ENCODE measurements around the gene CDK5RAP2. TPM values are rescaled to one million over a fixed set of nuclear protein-coding genes. Genes with fewer than 3 reads are reported as not detected.

CDK5RAP2 gene
- total and polyA plus RNA-seq, 10 donors = 19.5 to 93.7 (median 61.9) TPM

DNA sequence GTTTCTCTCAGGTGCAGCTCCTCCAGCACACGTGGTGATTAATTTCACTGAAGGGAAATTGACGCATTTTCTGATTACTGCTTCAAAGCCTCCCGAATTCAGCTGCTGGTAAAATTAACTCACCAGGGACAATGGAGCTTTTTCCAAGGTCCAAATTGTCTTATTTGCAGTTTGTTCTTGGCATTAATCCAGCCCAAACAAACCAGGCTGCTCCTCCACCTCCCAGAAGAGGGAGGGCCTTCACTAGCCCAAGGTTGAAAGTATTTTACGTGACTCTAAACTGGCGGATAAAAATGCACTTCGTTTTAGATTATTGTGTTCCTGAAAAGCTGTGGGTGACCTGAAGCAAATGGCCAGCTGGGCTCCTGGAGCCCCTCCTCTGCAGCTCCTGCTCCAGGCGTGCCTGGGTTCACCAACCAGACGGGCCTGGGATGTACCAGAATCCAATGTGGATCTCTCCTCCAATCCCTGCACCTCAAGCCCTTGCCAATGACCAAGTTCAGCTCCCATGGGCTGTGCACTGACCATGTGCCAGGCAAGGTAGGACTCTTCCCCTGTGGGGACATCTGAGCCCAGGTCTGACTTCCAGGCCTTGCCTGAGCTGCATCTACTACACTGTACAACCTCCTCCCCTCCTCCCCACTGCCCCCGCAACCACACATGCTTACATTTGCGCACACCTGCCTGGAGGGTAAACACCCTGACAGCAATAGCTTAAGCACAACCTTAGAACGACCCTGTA lies 193.4 kb downstream of the CDK5RAP2 start:
- intact Hi-C loops (cut with DNase I; ENCODE audit: low total_unique reads) = no loop called here
- 70 to 83% (median 79%) methylated on average over 11 of the region's 11 CpGs for WGBS, 5 donors
- no peaks in the 10 kb centered on the region for H3K9me3 ChIP-seq
- no peak overlapping the region for H3K27ac ChIP-seq
- TF ChIP-seq POLR2AphosphoS5 (IDR thresholded peaks at IDR 0.05) (no peak), CTCF (IDR thresholded peaks at IDR 0.05 in 8 of 11, conservative IDR thresholded peaks at IDR 0.05 in 3 of 11) (no peak), POLR2A (IDR thresholded peaks at IDR 0.05) (no peak)
- H3K4me3 ChIP-seq = no peak overlapping the region
- DNase-seq = no peak
- H3K4me1 ChIP-seq = peaks cover 0 to 10% (median 0%) of the 10 kb centered on the region in 6 donors
- no peaks in the 10 kb centered on the region for H3K27me3 ChIP-seq (replicated peaks in 1 of 7)
- H3K36me3 ChIP-seq = peaks cover 0 to 57% (median 38%) of the 10 kb centered on the region in 6 donors

DNA sequence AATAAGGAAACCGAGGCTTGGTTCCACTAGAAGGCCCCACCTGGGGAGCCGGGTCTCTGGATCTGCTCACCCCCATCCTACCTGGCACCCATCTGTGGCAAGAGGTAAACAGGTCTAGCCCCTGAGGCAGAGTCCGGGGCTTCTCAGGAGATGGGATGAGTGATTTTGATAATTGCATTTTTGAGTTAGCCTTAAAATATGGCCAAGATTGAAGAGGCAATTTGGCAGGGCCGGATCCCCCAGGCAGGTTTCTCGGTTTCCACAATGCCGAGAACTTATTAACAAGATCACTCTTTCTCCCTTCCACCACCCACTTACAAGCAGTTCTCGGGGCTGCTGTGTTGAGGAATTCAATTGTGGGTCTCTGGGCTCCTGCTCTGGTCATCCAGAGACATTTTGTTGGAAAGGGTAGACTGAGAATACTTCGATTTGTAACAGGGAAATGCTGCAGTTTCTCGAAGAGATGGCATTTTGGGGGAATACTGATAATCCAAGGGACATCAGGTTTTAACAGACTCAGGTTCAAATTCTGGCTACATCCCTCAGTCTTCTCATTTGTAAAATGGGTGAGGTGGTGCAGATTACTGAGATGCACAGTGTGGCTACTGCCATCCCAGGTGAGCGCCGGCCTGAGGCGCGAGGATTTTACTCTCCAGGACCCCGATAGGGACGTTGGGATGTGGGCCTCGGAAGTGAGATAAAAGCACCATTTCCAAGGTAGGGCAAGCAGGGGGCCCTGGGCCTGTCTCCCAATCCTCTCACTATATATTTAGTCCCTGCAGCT lies 194.2 kb downstream of the CDK5RAP2 start:
- H3K4me1 ChIP-seq = peaks cover 0 to 10% (median 0%) of the 10 kb centered on the region in 6 donors
- no peak overlapping the region for H3K27ac ChIP-seq
- peaks cover 0 to 50% (median 31%) of the 10 kb centered on the region in 6 donors for H3K36me3 ChIP-seq
- peaks cover 0 to 1% (median 0%) of the 10 kb centered on the region in 8 donors for H3K9me3 ChIP-seq
- DNase-seq = no peak
- TF ChIP-seq CTCF (IDR thresholded peaks at IDR 0.05 in 8 of 11, conservative IDR thresholded peaks at IDR 0.05 in 3 of 11) (no peak), POLR2AphosphoS5 (IDR thresholded peaks at IDR 0.05) (no peak), POLR2A (IDR thresholded peaks at IDR 0.05) (no peak)
- intact Hi-C loops (cut with DNase I; ENCODE audit: low total_unique reads) = no loop called here
- 89 to 97% (median 94%) methylated on average over 16 of the region's 16 CpGs for WGBS, 5 donors
- no peak overlapping the region for H3K4me3 ChIP-seq
- H3K27me3 ChIP-seq (replicated peaks in 1 of 7) = no peaks in the 10 kb centered on the region

GRCh38 chr9:120384925-120385272 lies 195.1 kb downstream of the CDK5RAP2 start:
- H3K9me3 ChIP-seq = peaks cover 0 to 10% (median 2%) of the 10 kb centered on the region in 8 donors
- no peak overlapping the region for H3K4me3 ChIP-seq
- H3K36me3 ChIP-seq = peaks cover 0 to 43% (median 22%) of the 10 kb centered on the region in 6 donors
- intact Hi-C loops (cut with DNase I; ENCODE audit: low total_unique reads) = no loop called here
- no peak for DNase-seq
- no peak overlapping the region for H3K27ac ChIP-seq
- H3K4me1 ChIP-seq = peaks cover 0 to 10% (median 0%) of the 10 kb centered on the region in 6 donors
- TF ChIP-seq POLR2AphosphoS5 (IDR thresholded peaks at IDR 0.05) = no peak
- TF ChIP-seq CTCF (IDR thresholded peaks at IDR 0.05 in 8 of 11, conservative IDR thresholded peaks at IDR 0.05 in 3 of 11) = no peak
- no peak for TF ChIP-seq POLR2A (IDR thresholded peaks at IDR 0.05)
- WGBS, 5 donors = 84 to 98% (median 97%) methylated on average over 4 of the region's 4 CpGs
- H3K27me3 ChIP-seq (replicated peaks in 1 of 7) = no peaks in the 10 kb centered on the region

Measured in spleen (tissue), 11 donors.